Germinal center (tissue), 1 donor: Measurements from ENCODE around the gene PXDC1.
A peak's percentile ranks its signal among the peaks of the same experiment; 100 is the strongest.
"Not testable (repeated sequence)": the region's sequence is repeated elsewhere in the genome, so short reads cannot be mapped to it uniquely, and the experiment has no call there.

Experiments
- DNase-seq: peaks from one replicate; pipeline ENCODE4 v3.0.0; 2012; ENCODE audit warnings: mixed read lengths, low spot score

PXDC1 gene

GRCh38 chr6:3762359-3762758, 10.8 kb upstream of the PXDC1 start:
- DNase-seq, result no peak

GRCh38 chr6:3761989-3762270, 10.4 kb upstream of the PXDC1 start:
- DNase-seq, result no peak

GRCh38 chr6:3759646-3760232, 8.2 kb upstream of the PXDC1 start:
- DNase-seq, result no peak

GRCh38 chr6:3758842-3759144, 7.3 kb upstream of the PXDC1 start:
- no peak for DNase-seq

- not testable (repeated sequence) for DNase-seq
Observed at GRCh38 chr6:3757998-3758841, 6.7 kb upstream of the PXDC1 start.

- DNase-seq, result no peak
Observed at GRCh38 chr6:3757241-3757641, 5.7 kb upstream of the PXDC1 start.

- DNase-seq, result peak; percentile 72
Observed at GRCh38 chr6:3756546-3756945, 5.0 kb upstream of the PXDC1 start.

- peak; percentile 56 for DNase-seq
Observed at GRCh38 chr6:3755637-3756545, 4.4 kb upstream of the PXDC1 start.

GRCh38 chr6:3754776-3755175, 3.3 kb upstream of the PXDC1 start:
- no peak for DNase-seq

GRCh38 chr6:3754032-3754725, 2.7 kb upstream of the PXDC1 start:
- not testable (repeated sequence) for DNase-seq

- no peak for DNase-seq
Observed at GRCh38 chr6:3753228-3753835, 1.8 kb upstream of the PXDC1 start.

- DNase-seq, result no peak
Observed at GRCh38 chr6:3752531-3753227, 1.2 kb upstream of the PXDC1 start.

GRCh38 chr6:3751730-3752530, 417 bp upstream of the PXDC1 start:
- peak; percentile 86 for DNase-seq

GRCh38 chr6:3750317-3751076, 1.0 kb downstream of the PXDC1 start:
- peak; percentile 27 for DNase-seq

GRCh38 chr6:3749977-3750316, 1.6 kb downstream of the PXDC1 start:
- DNase-seq, result no peak

- DNase-seq, result no peak
Observed at GRCh38 chr6:3749067-3749841, 2.3 kb downstream of the PXDC1 start.

GRCh38 chr6:3748208-3749066, 3.1 kb downstream of the PXDC1 start:
- DNase-seq, result peak; percentile 32

GRCh38 chr6:3747100-3747737, 4.3 kb downstream of the PXDC1 start:
- DNase-seq, result no peak
